Activated CD8-positive, alpha-beta memory T cell treated with anti-CD3 and anti-CD28 coated beads for 48 hours (primary cell): ENCODE measurements around the gene TMEM74B.
A peak's percentile ranks its signal among the peaks of the same experiment; 100 is the strongest.
"Not testable (repeated sequence)": the region's sequence is repeated elsewhere in the genome, so short reads cannot be mapped to it uniquely, and the experiment has no call there.

Experiments used
- DNase-seq, 3 experiments: peaks; one replicate each; pipeline ENCODE4 v3.0.0-alpha.2; 2020; ENCODE audit warnings: low read depth in 2 of 3, low spot score in 2 of 3

The TMEM74B gene

DNA sequence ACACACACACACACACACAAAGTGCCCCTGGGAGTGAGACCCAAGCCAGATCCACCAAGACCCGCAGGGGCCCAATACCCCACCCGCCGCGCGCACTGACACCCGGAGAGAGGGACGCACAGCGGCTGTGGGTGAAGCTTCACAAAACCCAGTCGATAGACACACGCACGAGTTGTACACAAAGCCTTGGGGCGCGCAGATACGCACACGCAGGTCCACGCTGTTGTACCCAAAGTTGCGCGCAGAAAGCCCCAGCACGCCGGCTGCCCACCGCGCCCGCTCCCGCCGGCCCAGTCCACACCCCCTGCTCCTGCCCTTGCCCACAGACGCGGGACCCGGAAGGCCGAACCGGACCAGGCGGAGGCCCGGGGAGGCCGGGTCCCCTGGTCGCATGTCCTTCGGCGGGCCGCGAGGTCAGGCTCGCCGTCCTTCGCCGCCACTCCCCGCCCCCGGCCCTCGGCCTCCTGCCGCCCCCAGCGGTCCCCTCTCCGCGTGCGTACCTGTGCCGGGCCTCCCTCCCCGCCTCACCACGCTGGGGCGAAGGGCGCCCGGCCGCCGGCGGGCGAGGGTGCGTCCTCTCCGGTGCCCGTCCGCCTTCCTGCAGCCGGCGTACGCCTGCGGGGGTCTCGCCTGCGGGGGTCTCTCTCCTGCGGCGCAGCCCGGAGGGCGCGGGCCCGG, at the start of gene TMEM74B:
TSS of gene TMEM74B (minus strand) at position 344 of the 678 bp plus-strand sequence. CDS start 1,180 bp downstream, outside the sequence.
- no peak for DNase-seq

- DNase-seq: no peak
Observed at GRCh38 chr20:1232286-1233111, 47.7 kb upstream of the TMEM74B start.

DNA sequence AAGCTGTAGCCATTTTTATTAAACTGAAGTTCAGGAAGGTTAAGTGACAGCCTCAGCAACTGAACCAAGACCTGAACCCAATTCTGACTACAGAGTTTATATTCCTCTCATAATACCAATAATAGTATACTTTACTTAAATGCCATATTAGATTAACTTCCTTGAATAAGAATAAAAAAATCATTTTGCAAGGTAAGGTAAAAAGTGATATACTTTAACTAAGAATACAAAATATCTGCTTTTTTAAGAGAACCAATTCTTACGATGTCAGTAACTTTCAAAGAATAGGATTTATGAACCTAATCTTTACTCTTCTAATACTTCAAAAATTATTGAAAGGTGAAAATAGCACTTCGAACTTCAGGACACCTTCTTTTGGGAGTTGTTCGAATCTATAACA, 44.8 kb upstream of the TMEM74B start:
- DNase-seq: no peak

- peak in 2 of 3 experiments; percentile 58 to 83 for DNase-seq
Observed at GRCh38 chr20:1225783-1226654, 41.2 kb upstream of the TMEM74B start, which contains the start of gene RAD21L1. Gene RAD21L1 (plus strand): TSS chr20:1226044. CDS start chr20:1228454, 2,410 bp downstream.

- no peak for DNase-seq
Observed at GRCh38 chr20:1225263-1225782, 40.5 kb upstream of the TMEM74B start.

DNA sequence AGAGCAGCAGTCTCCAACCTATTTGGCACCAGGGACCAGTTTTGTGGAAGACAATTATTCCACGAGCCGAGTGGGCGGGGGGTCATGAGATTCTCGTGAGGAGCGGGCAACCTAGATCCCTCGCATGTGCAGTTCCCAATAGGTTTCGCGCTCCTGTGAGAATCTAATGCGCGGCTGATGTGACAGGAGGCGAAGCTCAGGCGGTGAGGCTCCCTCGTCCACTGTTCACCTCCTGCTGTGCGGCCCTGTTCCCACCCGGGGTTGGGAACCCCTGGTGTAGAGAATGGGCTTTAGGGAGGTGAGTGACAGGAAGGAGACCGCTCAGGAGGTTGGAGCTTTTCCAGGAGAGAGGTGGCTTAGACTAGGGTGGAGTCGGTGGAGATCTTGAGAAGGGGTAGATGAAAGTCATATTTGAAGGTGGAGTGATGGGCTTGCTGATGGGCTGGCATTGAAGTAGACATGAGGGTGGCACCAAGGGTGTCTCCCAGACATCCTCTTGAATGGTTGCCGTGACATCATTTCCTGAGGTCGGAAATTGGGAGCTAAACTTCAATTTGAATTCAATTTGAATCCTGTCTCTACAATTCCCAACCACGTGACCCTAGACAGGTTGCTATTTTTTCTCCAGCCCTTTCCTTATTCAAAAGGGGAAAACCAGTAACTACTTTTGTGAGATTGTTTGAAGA, 39.6 kb upstream of the TMEM74B start:
- no peak for DNase-seq

DNA sequence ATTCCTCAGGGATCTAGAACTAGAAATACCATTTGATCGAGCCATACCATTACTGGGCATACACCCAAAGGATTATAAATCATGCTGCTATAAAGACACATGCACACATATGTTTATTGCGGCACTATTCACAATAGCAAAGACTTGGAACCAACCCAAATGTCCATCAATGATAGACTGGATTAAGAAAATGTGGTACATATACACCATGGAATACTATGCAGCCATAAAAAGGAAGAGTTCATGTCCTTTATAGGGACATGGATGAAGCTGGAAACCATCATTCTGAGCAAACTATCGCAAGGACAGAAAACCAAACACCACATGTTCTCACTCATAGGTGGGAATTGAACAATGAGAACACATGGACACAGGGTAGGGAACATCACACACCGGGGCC, 38.0 kb upstream of the TMEM74B start:
- DNase-seq: not testable (repeated sequence)

- not testable (repeated sequence) for DNase-seq
Observed at GRCh38 chr20:1216527-1217427, 32.0 kb upstream of the TMEM74B start.

DNA sequence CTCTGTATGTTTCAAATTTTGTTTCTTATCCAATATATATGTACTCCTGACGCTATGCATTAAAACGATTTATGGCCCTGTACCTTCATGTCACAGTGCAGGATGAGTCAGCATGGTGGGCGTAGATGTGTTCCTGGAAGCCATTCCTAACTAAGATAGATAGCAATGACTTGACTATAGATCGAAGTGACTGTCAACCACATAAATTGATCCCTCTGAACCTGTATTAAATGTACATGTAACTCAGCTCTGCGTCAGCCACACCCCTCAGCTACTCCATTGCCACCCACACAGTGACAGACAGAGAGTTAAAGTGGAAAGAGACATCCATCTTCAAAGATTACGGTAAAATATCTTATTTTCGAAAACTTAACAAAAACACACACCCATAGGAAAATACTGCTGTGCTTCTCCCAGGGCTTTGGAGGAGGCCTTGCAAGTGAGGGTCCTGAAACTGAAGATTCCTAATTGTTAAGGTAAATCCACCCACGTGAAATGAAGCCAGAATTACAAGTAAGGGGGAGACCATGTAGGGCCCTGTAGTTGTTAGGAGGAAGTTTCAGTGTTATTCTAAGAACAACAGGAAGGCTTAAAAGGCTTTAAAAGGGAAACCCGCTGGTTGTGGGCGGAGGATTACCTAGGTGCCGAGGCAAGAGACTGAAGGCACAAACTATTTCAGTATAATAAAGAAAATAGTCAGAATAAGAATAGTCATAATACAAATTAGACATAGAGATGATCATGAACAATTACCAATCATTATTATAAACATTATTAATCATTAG, 30.8 kb upstream of the TMEM74B start:
- DNase-seq: no peak

DNA sequence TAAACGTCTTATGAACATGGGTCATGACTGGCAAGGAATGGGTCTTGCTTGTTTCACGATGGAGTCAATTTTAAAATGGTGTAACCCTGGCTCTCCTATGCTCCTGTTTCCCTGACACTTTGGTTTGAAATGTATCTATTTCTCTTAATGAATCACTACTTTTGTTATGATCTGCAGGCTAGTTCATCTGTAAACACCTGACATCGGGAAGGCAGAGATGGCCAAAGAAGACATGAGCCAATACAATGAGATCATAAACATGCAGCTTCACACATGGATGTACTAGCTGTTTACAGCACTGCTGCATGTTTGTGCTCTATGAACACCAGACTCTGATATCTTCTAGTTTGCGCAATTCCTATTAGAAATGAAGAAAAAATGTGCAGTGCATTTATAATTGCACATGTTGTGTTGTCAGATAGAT, 30.1 kb upstream of the TMEM74B start:
- no peak for DNase-seq

GRCh38 chr20:1212607-1213396, 28.0 kb upstream of the TMEM74B start:
- peak in 1 of 3 experiments; percentile 54 for DNase-seq

- DNase-seq: no peak
Observed at GRCh38 chr20:1212023-1212422, 27.2 kb upstream of the TMEM74B start.

DNA sequence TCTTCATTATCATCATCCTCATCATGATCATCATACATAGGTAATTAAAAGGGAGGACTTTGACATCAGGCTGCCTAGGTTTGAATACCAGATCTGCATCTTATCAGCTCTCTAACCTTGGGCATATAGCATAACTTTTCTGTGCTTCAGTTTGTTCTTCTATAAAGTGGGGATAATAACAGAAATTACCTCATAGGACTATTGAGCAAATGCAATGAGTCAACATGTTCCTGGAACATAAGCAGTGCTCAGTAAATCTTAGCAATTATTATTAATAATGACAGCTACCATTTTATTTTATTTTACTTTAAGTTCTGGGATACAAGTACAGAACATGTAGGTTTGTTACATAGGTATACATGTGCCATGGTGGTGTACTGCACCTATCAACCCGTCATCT, 25.7 kb upstream of the TMEM74B start:
- DNase-seq: no peak

DNA sequence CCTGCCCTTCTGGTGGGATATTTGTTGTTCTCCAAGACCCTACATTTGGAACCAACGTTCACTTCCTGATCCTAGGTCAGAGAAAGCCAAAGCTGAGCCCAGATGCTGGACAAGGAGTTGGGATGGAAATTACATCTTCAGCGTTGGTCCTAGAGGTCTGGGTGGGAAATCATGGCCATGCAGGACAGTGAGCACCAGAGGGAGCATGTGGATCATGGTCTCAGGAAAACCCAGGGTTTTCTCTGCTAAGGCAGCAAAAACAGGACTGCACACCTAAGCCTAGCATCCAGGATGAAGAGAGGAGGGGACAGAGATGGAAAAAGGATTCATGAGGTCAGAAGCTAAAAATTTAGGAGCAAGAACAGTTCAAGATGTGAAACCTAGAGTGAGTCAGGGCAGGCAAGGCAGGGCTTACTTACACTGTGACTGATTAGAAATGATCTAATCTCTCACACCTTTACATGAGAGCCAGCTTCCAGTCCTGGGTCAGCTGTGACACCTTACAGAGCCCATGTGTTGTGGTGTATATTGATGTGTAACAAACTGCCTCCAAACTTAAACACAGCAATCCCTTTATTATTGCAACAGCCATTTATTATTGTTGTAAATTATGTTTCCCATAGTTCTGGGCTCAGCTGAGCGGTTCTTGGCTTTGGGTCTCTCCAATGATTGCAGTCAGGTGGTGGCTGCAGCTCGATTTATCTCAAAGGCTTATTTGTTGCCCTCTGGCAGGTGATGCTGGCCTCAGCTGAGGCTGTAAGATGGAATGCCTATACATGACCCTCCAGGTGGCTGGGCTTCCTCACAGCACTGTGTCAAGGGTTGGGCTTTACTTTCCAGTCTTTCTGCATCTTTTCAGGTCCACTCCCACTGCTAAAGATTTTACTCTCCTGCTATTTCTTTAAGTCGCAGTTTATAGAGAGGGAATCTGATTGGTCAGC, 24.9 kb upstream of the TMEM74B start:
- no peak for DNase-seq

DNA sequence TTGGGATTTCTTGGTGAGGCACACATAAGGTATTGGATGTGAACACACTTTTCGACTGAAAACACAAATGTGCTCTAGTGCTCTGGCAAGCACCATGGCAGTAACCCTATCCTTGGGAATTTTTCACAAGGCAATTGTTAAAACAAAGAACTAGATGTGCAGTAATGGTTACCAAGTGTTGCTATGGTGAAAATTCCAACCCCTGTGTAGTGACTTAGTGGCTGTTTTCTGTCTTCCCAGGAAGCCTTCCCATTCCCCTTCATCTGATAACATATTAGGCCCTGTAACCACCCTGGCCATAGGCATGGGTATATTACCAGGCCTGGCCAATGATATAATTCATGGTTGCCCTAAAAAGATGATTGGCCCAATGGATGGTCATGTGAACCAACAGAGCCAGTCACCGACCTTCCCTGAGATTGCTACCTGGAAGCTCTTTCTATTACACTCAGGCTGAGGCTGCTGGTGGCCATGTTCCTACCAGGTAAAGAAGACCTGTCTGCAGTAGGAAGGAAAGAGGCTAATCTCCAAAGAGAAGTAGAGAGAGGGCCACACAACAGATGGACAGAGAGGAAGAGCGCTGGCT, 22.6 kb upstream of the TMEM74B start:
- DNase-seq: no peak

DNA sequence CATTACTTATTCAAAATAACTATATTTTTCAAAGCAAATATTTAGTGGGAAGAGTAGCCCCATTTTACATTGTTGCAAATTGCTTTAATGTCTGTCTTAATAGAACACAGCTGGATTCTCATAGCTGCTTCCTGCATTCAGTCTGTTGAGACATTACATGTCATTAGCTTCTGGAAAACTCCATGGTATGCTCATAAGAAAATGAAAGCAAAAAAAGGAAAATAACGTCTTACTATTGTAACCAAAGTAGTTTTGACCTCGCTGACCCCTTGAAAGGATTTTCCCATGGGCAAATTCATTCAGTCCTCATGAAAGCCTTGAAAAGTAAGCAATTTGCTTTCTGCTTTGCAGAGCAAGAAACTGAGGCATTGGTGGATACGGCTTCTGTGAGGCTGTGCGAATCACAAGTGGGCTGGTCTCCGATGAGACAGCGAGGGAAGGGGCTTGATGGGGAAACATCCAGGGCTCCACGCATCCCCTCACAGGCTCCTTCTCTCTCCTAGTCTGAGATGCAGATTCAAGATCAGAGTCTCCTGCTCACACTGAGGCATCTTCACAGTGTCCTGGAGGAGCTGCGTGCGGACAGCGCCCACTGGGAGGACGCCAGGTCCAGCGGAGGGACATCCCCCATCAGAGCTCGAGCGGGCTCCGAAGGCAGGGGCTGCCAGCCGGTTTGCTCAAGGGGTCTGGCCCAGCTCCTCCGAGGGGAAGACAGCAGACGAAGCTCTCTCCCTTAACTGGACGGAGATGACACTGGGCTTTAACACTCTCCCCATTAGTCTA, 21.8 kb upstream of the TMEM74B start:
- no peak for DNase-seq
